ENCODE measurements around the gene KLK15.

Gene KLK15

DNA sequence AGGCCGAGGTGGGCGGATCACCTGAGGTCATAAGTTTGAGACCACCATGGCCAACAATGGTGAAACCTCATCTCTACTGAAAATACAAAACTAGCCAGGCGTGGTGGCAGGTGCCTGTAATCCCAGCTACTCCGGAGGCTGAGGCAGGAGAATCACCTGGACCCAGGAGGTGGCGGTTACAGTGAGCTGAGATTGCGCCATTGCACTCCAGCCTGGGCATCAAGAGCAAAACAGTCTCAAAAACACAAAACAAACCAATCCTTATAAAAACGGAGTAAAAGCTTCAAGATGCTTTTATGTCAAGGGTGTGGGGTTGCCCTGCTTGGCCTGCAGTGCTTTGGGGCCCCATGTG is 36.0 kb downstream of the KLK15 start:
- no peak overlapping the region for H3K4me3 ChIP-seq (ENCODE audit: low read length)
- no peak for TF ChIP-seq CTCF (IDR thresholded peaks at IDR 0.05; ENCODE audit: insufficient read depth, low read depth, low read length, missing control alignments)
- no peak for DNase-seq (ENCODE audit: low read depth)

DNA sequence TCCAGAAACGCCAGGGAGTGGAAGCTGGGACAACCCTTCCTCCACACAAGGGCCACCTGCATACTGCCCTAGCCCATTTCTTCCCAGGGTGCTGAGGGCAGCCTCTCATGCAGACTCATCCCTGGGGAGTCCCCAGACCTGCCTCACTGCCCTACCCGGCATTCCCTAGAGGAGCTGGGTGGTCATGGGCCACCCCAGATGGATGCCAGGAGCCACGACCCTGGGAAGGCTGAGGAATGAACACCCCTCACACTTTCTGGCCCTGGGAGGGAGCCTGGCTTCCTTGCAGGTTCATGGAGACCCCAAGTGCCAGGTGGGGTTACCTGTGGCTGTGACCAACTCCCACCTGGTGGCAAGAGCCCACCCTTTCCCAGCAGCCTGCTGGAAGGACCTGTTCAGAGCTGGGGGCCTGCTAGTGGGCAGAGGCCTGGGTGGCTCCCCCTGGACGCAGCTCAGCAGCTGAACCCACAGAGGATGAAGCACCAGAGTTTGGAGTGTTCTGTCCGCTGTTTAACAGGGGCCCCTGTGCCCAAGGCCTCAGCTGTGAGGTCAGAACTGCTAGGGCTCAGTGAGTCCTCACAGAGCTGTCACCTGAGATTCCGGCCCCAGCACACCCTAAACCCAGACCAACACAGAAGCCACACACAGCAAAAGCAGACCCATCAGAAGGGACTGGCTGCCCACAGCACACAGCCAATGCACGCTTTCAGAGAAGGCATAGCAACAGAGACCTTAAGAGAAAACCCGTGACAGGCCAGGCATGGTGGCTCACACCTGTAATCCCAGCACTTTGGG is 36.5 kb downstream of the KLK15 start:
- no peak for TF ChIP-seq CTCF (IDR thresholded peaks at IDR 0.05; ENCODE audit: insufficient read depth, low read depth, low read length, missing control alignments)
- no peak for DNase-seq (ENCODE audit: low read depth)

GRCh38 chr19:50796128-50796633 is 37.2 kb downstream of the KLK15 start:
- no peak for DNase-seq (ENCODE audit: low read depth)
- no peak overlapping the region for H3K4me3 ChIP-seq (ENCODE audit: low read length)
- no peak for TF ChIP-seq CTCF (IDR thresholded peaks at IDR 0.05; ENCODE audit: insufficient read depth, low read depth, low read length, missing control alignments)

More for the DNA sequence above, 36.5 kb downstream of the KLK15 start:
- H3K4me3 ChIP-seq (ENCODE audit: low read length), result no peak overlapping the region

DNA sequence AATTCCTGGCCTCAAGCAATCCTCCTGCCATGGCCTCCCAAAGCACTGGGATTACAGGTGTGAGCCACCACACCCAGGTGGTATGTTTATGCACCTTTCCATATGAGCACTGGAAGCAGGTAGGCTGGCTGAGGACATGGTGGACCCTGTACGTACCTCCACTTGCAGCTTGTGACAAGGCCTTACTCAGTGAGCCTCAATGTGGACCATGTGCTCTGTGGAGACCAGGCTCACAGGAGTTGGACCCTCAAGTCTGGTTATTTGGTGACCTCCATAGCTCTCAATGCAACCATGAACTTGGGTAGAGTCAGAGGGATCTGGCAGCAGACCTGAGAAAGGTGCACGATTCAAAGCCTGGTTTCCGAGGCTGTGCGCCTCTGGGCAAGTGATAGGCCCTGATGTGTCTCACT is 37.7 kb downstream of the KLK15 start:
- H3K4me3 ChIP-seq (ENCODE audit: low read length), result no peak overlapping the region
- DNase-seq (ENCODE audit: low read depth), result no peak
- TF ChIP-seq CTCF (IDR thresholded peaks at IDR 0.05; ENCODE audit: insufficient read depth, low read depth, low read length, missing control alignments), result no peak

GRCh38 chr19:50794876-50795663 is 38.3 kb downstream of the KLK15 start:
- DNase-seq (ENCODE audit: low read depth), result peak; percentile 32
- peak; percentile 20 for TF ChIP-seq CTCF (IDR thresholded peaks at IDR 0.05; ENCODE audit: insufficient read depth, low read depth, low read length, missing control alignments)
- no peak overlapping the region for H3K4me3 ChIP-seq (ENCODE audit: low read length)

DNA sequence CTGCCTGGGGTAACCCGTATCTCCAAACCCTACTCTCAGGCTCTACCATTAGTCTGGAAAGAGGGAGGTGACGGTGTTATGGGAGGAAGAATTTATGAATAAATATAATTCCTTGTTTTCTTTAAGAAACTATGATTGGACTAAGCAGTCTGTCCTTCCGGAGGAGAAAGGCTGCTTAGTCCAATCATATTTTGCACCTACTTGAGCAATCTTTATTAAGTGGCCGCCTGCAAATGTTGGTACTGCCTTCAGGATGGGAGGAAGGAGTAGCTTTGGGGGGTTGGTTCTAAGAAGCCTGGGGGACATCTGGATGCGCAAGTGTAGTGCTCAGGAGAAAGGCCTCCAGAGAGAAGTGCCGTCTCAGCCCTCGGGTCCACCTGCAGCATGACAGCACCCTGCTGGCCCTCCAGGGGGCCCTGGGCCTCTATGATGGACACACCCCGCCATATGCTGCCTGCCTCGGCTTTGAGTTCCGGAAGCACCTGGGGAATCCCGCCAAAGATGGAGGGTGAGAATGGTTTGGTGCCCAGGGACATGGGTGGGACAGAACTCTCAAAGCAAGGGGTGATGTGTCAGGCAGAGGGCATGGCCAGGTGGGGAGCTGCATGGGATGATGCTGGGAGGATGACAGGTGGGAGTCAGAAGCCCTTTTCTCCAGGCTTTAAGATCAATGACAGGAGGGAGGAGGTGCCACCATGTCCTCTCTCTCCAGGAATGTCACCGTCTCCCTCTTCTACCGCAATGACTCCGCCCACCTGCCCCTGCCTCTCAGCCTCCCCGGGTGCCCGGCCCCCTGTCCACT is 39.1 kb downstream of the KLK15 start:
- H3K4me3 ChIP-seq (ENCODE audit: low read length), result no peak overlapping the region
- no peak for DNase-seq (ENCODE audit: low read depth)
- TF ChIP-seq CTCF (IDR thresholded peaks at IDR 0.05; ENCODE audit: insufficient read depth, low read depth, low read length, missing control alignments), result peak; percentile 20
